Hepatocyte (in vitro differentiated cells): ENCODE results near the gene CD86.
"Not testable (repeated sequence)": the region's sequence is repeated elsewhere in the genome, so short reads cannot be mapped to it uniquely, and the experiment has no call there.

Source experiments
- CTCF ChIP-seq: fragments of 200-600 bp; sonication (generic); IDR thresholded peaks from 2 replicates; pipeline ENCODE4 v1.5.1; 2016; ENCODE audit warnings: antibody characterized with exemption, mild to moderate bottlenecking; ENCODE audit not compliant: poor library complexity
- EZH2 ChIP-seq: fragments of 200-600 bp; sonication (generic); IDR thresholded peaks from 2 replicates; pipeline ENCODE4 v1.6.1; 2016; ENCODE audit warnings: antibody characterized with exemption, mild to moderate bottlenecking, borderline replicate concordance

DNA sequence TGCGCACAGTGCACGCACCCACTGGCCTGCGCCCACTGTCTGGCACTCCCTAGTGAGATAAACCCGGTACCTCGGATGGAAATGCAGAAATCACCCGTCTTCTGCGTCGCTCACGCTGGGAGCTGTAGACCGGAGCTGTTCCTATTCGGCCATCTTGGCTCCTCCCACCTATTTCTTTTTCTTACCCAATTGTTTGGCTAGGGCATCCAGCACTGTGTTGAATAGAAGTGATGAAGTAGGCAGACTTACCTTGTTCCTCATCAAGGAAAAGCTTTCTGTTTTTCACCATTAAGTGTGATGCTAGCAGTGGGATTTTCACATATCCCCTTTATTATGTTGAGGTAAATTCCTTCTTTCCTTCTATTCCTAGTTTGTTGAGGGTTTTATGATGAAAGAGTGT lies 7.4 kb upstream of the CD86 start:
- TF ChIP-seq CTCF, EZH2: not testable (repeated sequence)
